ENCODE data around the gene TBC1D13.
"Not testable (repeated sequence)": the region's sequence is repeated elsewhere in the genome, so short reads cannot be mapped to it uniquely, and the experiment has no call there.

The TBC1D13 gene

GRCh38 chr9:128835246-128836210 is 48.5 kb downstream of the TBC1D13 start:
- CTCF ChIA-PET: no interaction called here
- WGBS (ENCODE audit: insufficient coverage): 97% methylated on average over 20 of the region's 28 CpGs
- Histone ChIP-seq H3K4me1 (ENCODE audit: control extremely low read depth in 1 of 4, control insufficient read depth in 4 of 4, insufficient read depth in 4 of 4, low read length in 3 of 4) (no peaks in the 10 kb centered on the region), H3K4me3 (ENCODE audit: control insufficient read depth in 1 of 7, extremely low read depth in 1 of 7, insufficient read depth in 4 of 7, low read depth in 2 of 7, low read length in 6 of 7) (no peak overlapping the region), H3K9me3 (ENCODE audit: control extremely low read depth in 1 of 5, control insufficient read depth in 4 of 5, insufficient read depth in 2 of 5, low read depth in 1 of 5, low read length in 4 of 5) (no peaks in the 10 kb centered on the region), H3K27me3 (replicated peaks in 2 of 5; ENCODE audit: control insufficient read depth in 4 of 5, insufficient read depth in 5 of 5, low read length in 4 of 5) (no peaks in the 10 kb centered on the region), H3K27ac (ENCODE audit: insufficient read depth in 1 of 2, low read depth in 1 of 2, low read length in 2 of 2, poor library complexity in 1 of 2, severe bottlenecking in 2 of 2) (no peak overlapping the region), H3K36me3 (ENCODE audit: control insufficient read depth in 4 of 4, insufficient read depth in 4 of 4, low read length in 3 of 4) (peaks cover 0 to 22% (median 10%) of the 10 kb centered on the region in 4 experiments)
- DNase-seq: no peak
- POLR2A ChIA-PET: no interaction called here

DNA sequence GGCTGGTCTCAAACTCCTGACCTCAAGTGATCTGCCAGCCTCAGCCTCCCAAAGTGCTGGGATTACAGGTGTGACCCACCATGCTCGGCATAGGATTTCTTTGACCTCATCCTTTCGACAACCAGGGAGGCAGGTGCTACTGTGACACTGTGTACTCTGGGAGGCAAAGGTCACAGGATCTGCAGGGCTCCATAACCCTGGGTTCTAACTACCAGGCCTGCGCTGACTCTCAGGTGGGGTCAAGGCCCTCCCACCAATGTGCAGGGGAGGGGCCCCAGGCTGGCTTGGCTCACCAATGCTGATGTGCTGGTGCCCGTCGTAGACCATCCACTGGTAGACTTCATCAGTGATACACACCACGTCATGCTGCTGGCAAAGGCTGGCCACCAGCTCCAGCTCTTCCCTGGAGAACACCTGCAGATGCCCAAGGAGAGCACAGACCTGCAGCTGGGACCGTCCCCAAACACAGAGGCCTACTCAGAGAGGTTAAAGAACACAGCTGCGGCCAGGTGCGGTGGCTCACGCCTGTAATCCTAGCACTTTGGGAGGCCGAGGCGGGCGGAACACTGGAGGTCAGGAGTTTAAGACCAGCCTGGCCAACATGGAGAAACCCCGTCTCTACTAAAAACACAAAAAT is 49.6 kb downstream of the TBC1D13 start:
- Histone ChIP-seq H3K9me3 (ENCODE audit: control extremely low read depth in 1 of 5, control insufficient read depth in 4 of 5, insufficient read depth in 2 of 5, low read depth in 1 of 5, low read length in 4 of 5) (no peaks in the 10 kb centered on the region), H3K4me1 (ENCODE audit: control extremely low read depth in 1 of 4, control insufficient read depth in 4 of 4, insufficient read depth in 4 of 4, low read length in 3 of 4) (no peaks in the 10 kb centered on the region), H3K27me3 (replicated peaks in 2 of 5; ENCODE audit: control insufficient read depth in 4 of 5, insufficient read depth in 5 of 5, low read length in 4 of 5) (no peaks in the 10 kb centered on the region), H3K4me3 (ENCODE audit: control insufficient read depth in 1 of 7, extremely low read depth in 1 of 7, insufficient read depth in 4 of 7, low read depth in 2 of 7, low read length in 6 of 7) (no peak overlapping the region), H3K27ac (ENCODE audit: insufficient read depth in 1 of 2, low read depth in 1 of 2, low read length in 2 of 2, poor library complexity in 1 of 2, severe bottlenecking in 2 of 2) (no peak overlapping the region), H3K36me3 (ENCODE audit: control insufficient read depth in 4 of 4, insufficient read depth in 4 of 4, low read length in 3 of 4) (peaks cover 0 to 22% (median 12%) of the 10 kb centered on the region in 4 experiments)
- DNase-seq: no peak
- WGBS (ENCODE audit: insufficient coverage): 92% methylated on average over 11 of the region's 14 CpGs
- POLR2A ChIA-PET: no interaction called here
- CTCF ChIA-PET: no interaction called here

DNA sequence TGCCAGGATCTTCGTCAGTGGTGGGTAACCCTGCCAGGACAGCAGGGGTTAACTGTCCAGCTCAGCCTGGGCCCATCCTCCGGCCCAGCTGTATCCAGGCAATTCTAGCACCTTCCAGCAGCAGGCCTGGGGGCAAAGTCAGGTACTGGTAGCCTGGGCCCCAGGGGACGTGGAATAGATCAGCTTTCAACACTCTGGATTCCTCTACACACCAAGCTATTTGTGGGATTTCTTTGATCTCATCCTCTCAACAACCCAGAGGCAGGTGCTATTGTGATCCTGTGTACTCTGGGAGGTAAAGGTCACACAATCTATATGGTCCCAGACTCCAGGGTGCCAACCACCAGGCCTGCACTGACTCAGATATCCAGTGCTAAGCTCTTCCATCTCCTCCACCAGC is 51.3 kb downstream of the TBC1D13 start:
- Histone ChIP-seq H3K4me1 (ENCODE audit: control extremely low read depth in 1 of 4, control insufficient read depth in 4 of 4, insufficient read depth in 4 of 4, low read length in 3 of 4) (no peaks in the 10 kb centered on the region), H3K27me3 (replicated peaks in 2 of 5; ENCODE audit: control insufficient read depth in 4 of 5, insufficient read depth in 5 of 5, low read length in 4 of 5) (no peaks in the 10 kb centered on the region), H3K27ac (ENCODE audit: insufficient read depth in 1 of 2, low read depth in 1 of 2, low read length in 2 of 2, poor library complexity in 1 of 2, severe bottlenecking in 2 of 2) (no peak overlapping the region), H3K9me3 (ENCODE audit: control extremely low read depth in 1 of 5, control insufficient read depth in 4 of 5, insufficient read depth in 2 of 5, low read depth in 1 of 5, low read length in 4 of 5) (no peaks in the 10 kb centered on the region), H3K36me3 (ENCODE audit: control insufficient read depth in 4 of 4, insufficient read depth in 4 of 4, low read length in 3 of 4) (peaks cover 0 to 24% (median 14%) of the 10 kb centered on the region in 4 experiments), H3K4me3 (ENCODE audit: control insufficient read depth in 1 of 7, extremely low read depth in 1 of 7, insufficient read depth in 4 of 7, low read depth in 2 of 7, low read length in 6 of 7) (no peak overlapping the region)
- CTCF ChIA-PET: interaction anchor here (1.5 kb wide), 1 partner anchor 11 kb away, joined by 7 read pairs; no protein-coding TSS in a partner anchor
- 100% methylated on average over 3 of the region's 3 CpGs for WGBS (ENCODE audit: insufficient coverage)
- POLR2A ChIA-PET: interaction anchor here (0.8 kb wide), 1 partner anchor 397 kb away, joined by 4 read pairs; no protein-coding TSS in a partner anchor
- no peak for DNase-seq

DNA sequence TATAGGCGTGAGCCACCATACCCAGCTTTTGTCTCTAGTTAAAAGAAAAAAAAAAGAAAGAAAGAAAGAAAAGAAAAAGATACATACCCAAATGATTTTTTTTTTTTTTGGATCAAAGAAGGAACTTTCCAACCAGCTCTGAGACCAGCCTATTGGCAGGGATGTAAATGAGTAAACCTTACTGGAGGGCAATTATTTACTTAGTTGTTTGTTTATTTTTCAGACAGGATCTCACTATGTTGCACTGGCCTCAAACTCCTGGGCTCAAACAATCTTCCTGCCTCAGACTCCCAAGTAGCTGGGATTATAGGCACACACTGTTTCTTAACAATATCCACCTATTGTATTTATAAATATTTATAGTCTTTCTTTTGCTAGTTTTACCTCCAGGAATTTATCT is 53.5 kb downstream of the TBC1D13 start:
- Histone ChIP-seq H3K36me3 (ENCODE audit: control insufficient read depth in 4 of 4, insufficient read depth in 4 of 4, low read length in 3 of 4) (peaks cover 0 to 15% (median 11%) of the 10 kb centered on the region in 4 experiments), H3K9me3 (ENCODE audit: control extremely low read depth in 1 of 5, control insufficient read depth in 4 of 5, insufficient read depth in 2 of 5, low read depth in 1 of 5, low read length in 4 of 5) (no peaks in the 10 kb centered on the region), H3K4me3 (ENCODE audit: control insufficient read depth in 1 of 7, extremely low read depth in 1 of 7, insufficient read depth in 4 of 7, low read depth in 2 of 7, low read length in 6 of 7) (no peak overlapping the region), H3K27me3 (replicated peaks in 2 of 5; ENCODE audit: control insufficient read depth in 4 of 5, insufficient read depth in 5 of 5, low read length in 4 of 5) (no peaks in the 10 kb centered on the region), H3K27ac (ENCODE audit: insufficient read depth in 1 of 2, low read depth in 1 of 2, low read length in 2 of 2, poor library complexity in 1 of 2, severe bottlenecking in 2 of 2) (no peak overlapping the region), H3K4me1 (ENCODE audit: control extremely low read depth in 1 of 4, control insufficient read depth in 4 of 4, insufficient read depth in 4 of 4, low read length in 3 of 4) (no peaks in the 10 kb centered on the region)
- CTCF ChIA-PET: no interaction called here
- DNase-seq: no peak
- POLR2A ChIA-PET: no interaction called here
- WGBS (ENCODE audit: insufficient coverage): no CpG with 5 or more reads among the region's 1 CpG

GRCh38 chr9:128841694-128842492 is 54.8 kb downstream of the TBC1D13 start:
- H3K4me1 ChIP-seq (ENCODE audit: control extremely low read depth in 1 of 4, control insufficient read depth in 4 of 4, insufficient read depth in 4 of 4, low read length in 3 of 4): no peaks in the 10 kb centered on the region
- peaks cover 0 to 13% (median 9%) of the 10 kb centered on the region in 4 experiments for H3K36me3 ChIP-seq (ENCODE audit: control insufficient read depth in 4 of 4, insufficient read depth in 4 of 4, low read length in 3 of 4)
- POLR2A ChIA-PET: no interaction called here
- no peak overlapping the region for H3K27ac ChIP-seq (ENCODE audit: insufficient read depth in 1 of 2, low read depth in 1 of 2, low read length in 2 of 2, poor library complexity in 1 of 2, severe bottlenecking in 2 of 2)
- no peak overlapping the region for H3K4me3 ChIP-seq (ENCODE audit: control insufficient read depth in 1 of 7, extremely low read depth in 1 of 7, insufficient read depth in 4 of 7, low read depth in 2 of 7, low read length in 6 of 7)
- H3K27me3 ChIP-seq (replicated peaks in 2 of 5; ENCODE audit: control insufficient read depth in 4 of 5, insufficient read depth in 5 of 5, low read length in 4 of 5): no peaks in the 10 kb centered on the region
- WGBS (ENCODE audit: insufficient coverage): 99% methylated on average over 8 of the region's 12 CpGs
- no peaks in the 10 kb centered on the region for H3K9me3 ChIP-seq (ENCODE audit: control extremely low read depth in 1 of 5, control insufficient read depth in 4 of 5, insufficient read depth in 2 of 5, low read depth in 1 of 5, low read length in 4 of 5)
- no peak for DNase-seq
- CTCF ChIA-PET: interaction anchor here (0.8 kb wide), 1 partner anchor 16 kb away, joined by 3 read pairs; no protein-coding TSS in a partner anchor

- WGBS (ENCODE audit: insufficient coverage): 86% methylated on average over 1 of the region's 7 CpGs
- CTCF ChIA-PET: interaction anchor here (0.6 to 1.5 kb wide), 2 partner anchors 15 to 82 kb away, joined by 3 read pairs; no protein-coding TSS in a partner anchor
- POLR2A ChIA-PET; H3K4me1 ChIP-seq (ENCODE audit: control extremely low read depth in 1 of 4, control insufficient read depth in 4 of 4, insufficient read depth in 4 of 4, low read length in 3 of 4); DNase-seq; H3K4me3 ChIP-seq (ENCODE audit: control insufficient read depth in 1 of 7, extremely low read depth in 1 of 7, insufficient read depth in 4 of 7, low read depth in 2 of 7, low read length in 6 of 7); H3K27ac ChIP-seq (ENCODE audit: insufficient read depth in 1 of 2, low read depth in 1 of 2, low read length in 2 of 2, poor library complexity in 1 of 2, severe bottlenecking in 2 of 2); H3K9me3 ChIP-seq (ENCODE audit: control extremely low read depth in 1 of 5, control insufficient read depth in 4 of 5, insufficient read depth in 2 of 5, low read depth in 1 of 5, low read length in 4 of 5); H3K27me3 ChIP-seq (replicated peaks in 2 of 5; ENCODE audit: control insufficient read depth in 4 of 5, insufficient read depth in 5 of 5, low read length in 4 of 5): not testable (repeated sequence)
- peaks cover 0 to 13% (median 9%) of the 10 kb centered on the region in 4 experiments for H3K36me3 ChIP-seq (ENCODE audit: control insufficient read depth in 4 of 4, insufficient read depth in 4 of 4, low read length in 3 of 4)
Observed at GRCh38 chr9:128843171-128843570, 56.1 kb downstream of the TBC1D13 start.
